ENCODE measurements around the gene RBM20. TPM values are rescaled to one million over a fixed set of nuclear protein-coding genes. Genes with fewer than 3 reads are reported as not detected.

RBM20 gene
- 1 to 10 TPM in 3 of 4 donors, under 1 TPM in 1; 0.62 to 7.4 (median 3.9) TPM for total RNA-seq

- Histone ChIP-seq H3K36me3 (no peaks in the 10 kb centered on the region), H3K27ac (peak within 1 kb of the TSS in 3 of 4 donors; percentile 73 to 88 (median 87)), H3K4me1 (peaks cover 0 to 24% (median 13%) of the 10 kb centered on the region in 3 donors), H3K27me3 (peaks cover 71% of the 10 kb centered on the region), H3K9me3 (no peaks in the 10 kb centered on the region), H3K4me3 (peak within 1 kb of the TSS; percentile 40 to 65)
- 0% methylated on average over 4 of the region's 106 CpGs; no CpG with 5 or more reads in 1 of the 2 donors for WGBS, 2 donors (ENCODE audit: low coverage in 1 of 2)
- no peak for TF ChIP-seq POLR2AphosphoS5 (IDR thresholded peaks at IDR 0.05)
- no peak for TF ChIP-seq POLR2A (IDR thresholded peaks at IDR 0.05)
- no peak for TF ChIP-seq EP300 (IDR thresholded peaks at IDR 0.05)
- ATAC-seq, result peak; percentile 68
Observed at GRCh38 chr10:110643653-110644597, at the start of gene RBM20. Gene RBM20 (plus strand): TSS chr10:110644336. CDS start chr10:110644455, 119 bp downstream.

- Histone ChIP-seq H3K4me1 (no peaks in the 10 kb centered on the region), H3K36me3 (peaks cover 9 to 100% of the 10 kb centered on the region in 2 donors), H3K4me3 (no peak overlapping the region), H3K27me3 (no peaks in the 10 kb centered on the region), H3K9me3 (no peaks in the 10 kb centered on the region), H3K27ac (no peak overlapping the region)
- no peak for ATAC-seq
- no peak for TF ChIP-seq EP300 (IDR thresholded peaks at IDR 0.05)
- TF ChIP-seq POLR2A (IDR thresholded peaks at IDR 0.05), result no peak
- no peak for TF ChIP-seq POLR2AphosphoS5 (IDR thresholded peaks at IDR 0.05)
- no peak for TF ChIP-seq CTCF (IDR thresholded peaks at IDR 0.05)
- WGBS, 2 donors (ENCODE audit: low coverage in 1 of 2), result 69 to 72% methylated on average over 2 of the region's 2 CpGs
Observed at GRCh38 chr10:110597476-110597875, 46.7 kb upstream of the RBM20 start.

- Histone ChIP-seq H3K4me1 (no peaks in the 10 kb centered on the region), H3K4me3 (no peak overlapping the region), H3K27ac (no peak overlapping the region), H3K36me3 (peaks cover 9 to 100% of the 10 kb centered on the region in 2 donors), H3K27me3 (no peaks in the 10 kb centered on the region), H3K9me3 (no peaks in the 10 kb centered on the region)
- 75 to 83% methylated on average over 2 of the region's 2 CpGs for WGBS, 2 donors (ENCODE audit: low coverage in 1 of 2)
- TF ChIP-seq EP300 (IDR thresholded peaks at IDR 0.05), result no peak
- TF ChIP-seq CTCF (IDR thresholded peaks at IDR 0.05), result peak in 2 of 4 experiments; percentile 5 to 31
- ATAC-seq, result no peak
Observed at GRCh38 chr10:110600487-110601101, 43.5 kb upstream of the RBM20 start.

- H3K27me3 ChIP-seq, result no peaks in the 10 kb centered on the region
- peaks cover 7 to 100% of the 10 kb centered on the region in 2 donors for H3K36me3 ChIP-seq
- no peak overlapping the region for H3K4me3 ChIP-seq
- no peaks in the 10 kb centered on the region for H3K4me1 ChIP-seq
- H3K9me3 ChIP-seq, result no peaks in the 10 kb centered on the region
- no peak for TF ChIP-seq EP300 (IDR thresholded peaks at IDR 0.05)
- TF ChIP-seq CTCF (IDR thresholded peaks at IDR 0.05), result no peak
- no peak for TF ChIP-seq POLR2A (IDR thresholded peaks at IDR 0.05)
- TF ChIP-seq POLR2AphosphoS5 (IDR thresholded peaks at IDR 0.05), result no peak
- ATAC-seq, result no peak
- WGBS, 2 donors (ENCODE audit: low coverage in 1 of 2), result 63 to 70% methylated on average over 3 to 4 of the region's 4 CpGs
- no peak overlapping the region for H3K27ac ChIP-seq
Observed at GRCh38 chr10:110601581-110601980, 42.6 kb upstream of the RBM20 start.

- no peak for ATAC-seq
Observed at GRCh38 chr10:110608087-110608486, 36.0 kb upstream of the RBM20 start.

More at GRCh38 chr10:110608087-110608486, 36.0 kb upstream of the RBM20 start:
- H3K9me3 ChIP-seq, result no peaks in the 10 kb centered on the region
- H3K4me1 ChIP-seq, result no peaks in the 10 kb centered on the region
- no peak overlapping the region for H3K4me3 ChIP-seq
- WGBS, 2 donors (ENCODE audit: low coverage in 1 of 2), result 66 to 67% methylated on average over 5 to 6 of the region's 6 CpGs
- no peak for TF ChIP-seq POLR2AphosphoS5 (IDR thresholded peaks at IDR 0.05)
- no peak for TF ChIP-seq CTCF (IDR thresholded peaks at IDR 0.05)
- no peak for TF ChIP-seq POLR2A (IDR thresholded peaks at IDR 0.05)
- no peak for TF ChIP-seq EP300 (IDR thresholded peaks at IDR 0.05)
- H3K27me3 ChIP-seq, result no peaks in the 10 kb centered on the region
- no peak overlapping the region for H3K27ac ChIP-seq
- H3K36me3 ChIP-seq, result peaks cover 0 to 41% of the 10 kb centered on the region in 2 donors

All from gastroesophageal sphincter (tissue), 4 donors.